Loucy (cell line): ENCODE measurements around the gene KDM6A.

Experiments used
- EZH2phosphoT487 ChIP-seq: fragments of 200-600 bp; IDR thresholded peaks from 2 replicates; pipeline ENCODE4 v1.6.1; 2018; ENCODE audit warnings: antibody characterized with exemption, mild to moderate bottlenecking, moderate library complexity, borderline replicate concordance
- TF ChIP-seq, protein P1 (sequence below): fragments of 200-600 bp; sonication (generic); conservative IDR thresholded peaks from 2 replicates; pipeline ENCODE4 v1.5.1; 2014; ENCODE audit warnings: mild to moderate bottlenecking, antibody characterized with exemption, low read length

DNA sequence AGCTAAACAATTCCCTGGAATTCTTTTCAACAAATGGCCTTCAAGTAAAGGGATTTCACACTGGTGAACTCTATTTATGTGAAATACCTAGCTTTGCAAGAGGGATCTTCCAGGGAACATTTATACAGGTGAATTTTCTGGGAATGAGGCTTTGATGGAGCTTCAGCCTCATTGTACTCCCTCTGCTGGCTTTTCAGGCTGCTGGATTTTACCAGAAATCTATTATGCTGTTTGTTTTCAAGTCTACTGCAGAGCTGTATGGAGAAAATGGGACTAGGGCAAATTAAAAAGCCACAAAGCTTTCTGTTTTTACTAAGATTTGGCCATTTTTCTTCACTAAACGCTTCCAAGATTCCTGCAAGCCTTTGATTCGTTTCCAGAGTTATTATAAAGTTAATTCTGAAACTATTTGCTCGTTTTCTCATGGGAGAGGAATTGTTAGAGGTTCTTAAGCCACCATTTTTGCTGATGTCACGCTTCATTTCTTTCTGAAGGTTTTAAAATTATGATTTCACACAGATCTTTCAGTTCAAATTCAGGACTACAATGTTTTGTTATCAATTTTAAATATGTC, 31.6 kb downstream of the KDM6A start:
- TF ChIP-seq, protein P1, sequence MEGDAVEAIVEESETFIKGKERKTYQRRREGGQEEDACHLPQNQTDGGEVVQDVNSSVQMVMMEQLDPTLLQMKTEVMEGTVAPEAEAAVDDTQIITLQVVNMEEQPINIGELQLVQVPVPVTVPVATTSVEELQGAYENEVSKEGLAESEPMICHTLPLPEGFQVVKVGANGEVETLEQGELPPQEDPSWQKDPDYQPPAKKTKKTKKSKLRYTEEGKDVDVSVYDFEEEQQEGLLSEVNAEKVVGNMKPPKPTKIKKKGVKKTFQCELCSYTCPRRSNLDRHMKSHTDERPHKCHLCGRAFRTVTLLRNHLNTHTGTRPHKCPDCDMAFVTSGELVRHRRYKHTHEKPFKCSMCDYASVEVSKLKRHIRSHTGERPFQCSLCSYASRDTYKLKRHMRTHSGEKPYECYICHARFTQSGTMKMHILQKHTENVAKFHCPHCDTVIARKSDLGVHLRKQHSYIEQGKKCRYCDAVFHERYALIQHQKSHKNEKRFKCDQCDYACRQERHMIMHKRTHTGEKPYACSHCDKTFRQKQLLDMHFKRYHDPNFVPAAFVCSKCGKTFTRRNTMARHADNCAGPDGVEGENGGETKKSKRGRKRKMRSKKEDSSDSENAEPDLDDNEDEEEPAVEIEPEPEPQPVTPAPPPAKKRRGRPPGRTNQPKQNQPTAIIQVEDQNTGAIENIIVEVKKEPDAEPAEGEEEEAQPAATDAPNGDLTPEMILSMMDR = no peak
- TF ChIP-seq EZH2phosphoT487 = no peak
